Esophagus squamous epithelium (tissue), 4 donors: Measurements from ENCODE around the gene MYZAP.

Experiments used
- POLR2A ChIP-seq, 4 donors: fragments of 450-650 bp; IDR thresholded peaks; one replicate each; pipeline ENCODE4 v1.6.1; 2017; ENCODE audit warnings: antibody characterized with exemption in 4 of 4, mild to moderate bottlenecking in 4 of 4, moderate library complexity in 3 of 4
- TF ChIP-seq, protein P1 (sequence below), 6 experiments: fragments of 450-650 bp in 4 of 6; fragments of 200-600 bp in 2 of 6; sonication (generic) in 2 of 6; IDR thresholded peaks; one replicate each; pipeline ENCODE4 v1.5.1; 2016 to 2019; ENCODE audit warnings: antibody characterized with exemption in 6 of 6, mild to moderate bottlenecking in 4 of 6, moderate library complexity in 4 of 6

DNA sequence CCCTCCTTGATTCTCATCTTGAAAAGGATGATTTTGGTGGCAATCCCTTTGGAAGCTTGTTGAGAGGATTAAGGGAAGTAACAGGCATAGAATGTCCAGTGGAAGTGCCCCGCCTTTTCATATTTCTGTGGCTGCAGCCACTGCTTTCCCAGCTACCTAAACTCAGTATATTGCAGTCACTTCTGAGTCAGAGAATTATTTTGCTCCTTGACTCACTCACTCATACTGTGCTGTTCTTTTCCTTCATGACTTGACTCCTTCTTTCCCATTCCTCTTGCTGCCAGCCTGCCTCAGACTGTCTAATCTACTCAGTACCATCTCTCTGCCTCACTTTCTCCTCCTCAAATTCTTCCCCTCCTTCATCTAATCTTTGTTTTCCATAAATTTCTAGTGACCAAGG is 88.3 kb downstream of the MYZAP start:
- no peak for TF ChIP-seq POLR2A (IDR thresholded peaks at IDR 0.05)
- TF ChIP-seq, protein P1, sequence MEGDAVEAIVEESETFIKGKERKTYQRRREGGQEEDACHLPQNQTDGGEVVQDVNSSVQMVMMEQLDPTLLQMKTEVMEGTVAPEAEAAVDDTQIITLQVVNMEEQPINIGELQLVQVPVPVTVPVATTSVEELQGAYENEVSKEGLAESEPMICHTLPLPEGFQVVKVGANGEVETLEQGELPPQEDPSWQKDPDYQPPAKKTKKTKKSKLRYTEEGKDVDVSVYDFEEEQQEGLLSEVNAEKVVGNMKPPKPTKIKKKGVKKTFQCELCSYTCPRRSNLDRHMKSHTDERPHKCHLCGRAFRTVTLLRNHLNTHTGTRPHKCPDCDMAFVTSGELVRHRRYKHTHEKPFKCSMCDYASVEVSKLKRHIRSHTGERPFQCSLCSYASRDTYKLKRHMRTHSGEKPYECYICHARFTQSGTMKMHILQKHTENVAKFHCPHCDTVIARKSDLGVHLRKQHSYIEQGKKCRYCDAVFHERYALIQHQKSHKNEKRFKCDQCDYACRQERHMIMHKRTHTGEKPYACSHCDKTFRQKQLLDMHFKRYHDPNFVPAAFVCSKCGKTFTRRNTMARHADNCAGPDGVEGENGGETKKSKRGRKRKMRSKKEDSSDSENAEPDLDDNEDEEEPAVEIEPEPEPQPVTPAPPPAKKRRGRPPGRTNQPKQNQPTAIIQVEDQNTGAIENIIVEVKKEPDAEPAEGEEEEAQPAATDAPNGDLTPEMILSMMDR (IDR thresholded peaks at IDR 0.05) = no peak
